ENCODE data around the gene RHNO1. TPM values are rescaled to one million over a fixed set of nuclear protein-coding genes. Genes with fewer than 3 reads are reported as not detected.

RHNO1 gene
- total RNA-seq, 1 experiment from 2014 or later: 37.7 TPM

Other genes with a start within 250 kb of the RHNO1 start
- 64.9 TPM for gene FKBP4, start 82.3 kb upstream of the RHNO1 start, total RNA-seq (2021; ENCODE audit: unreplicated experiment)
- gene ITFG2, start 64.6 kb upstream of the RHNO1 start, total RNA-seq (2021; ENCODE audit: unreplicated experiment): 17.4 TPM
- gene NRIP2, start 42.2 kb upstream of the RHNO1 start, total RNA-seq (2021; ENCODE audit: unreplicated experiment): not detected
- not detected for gene TEX52, start 20.2 kb upstream of the RHNO1 start, total RNA-seq (2021; ENCODE audit: unreplicated experiment)
- 71.2 TPM for gene FOXM1, start within 50 bp of the RHNO1 start, total RNA-seq (2021; ENCODE audit: unreplicated experiment)
- 29.3 TPM for gene TULP3, start 13.7 kb downstream of the RHNO1 start, total RNA-seq (2021; ENCODE audit: unreplicated experiment)
- 47.6 TPM for gene TEAD4, start 82.2 kb downstream of the RHNO1 start, total RNA-seq (2021; ENCODE audit: unreplicated experiment)
- 7.7 TPM for gene TSPAN9, start 200.2 kb downstream of the RHNO1 start, total RNA-seq (2021; ENCODE audit: unreplicated experiment)

Measured in Panc1 (cell line).